HG03060 (cell line): Measurements from ENCODE around the gene IQGAP1.
A peak's percentile ranks its signal among the peaks of the same experiment; 100 is the strongest.
"Not testable (repeated sequence)": the region's sequence is repeated elsewhere in the genome, so short reads cannot be mapped to it uniquely, and the experiment has no call there.

Experiments
- ATAC-seq: cut with Tn5 transposase; IDR thresholded peaks from one replicate; pipeline ENCODE4 v1.9.1; 2021; ENCODE audit warnings: low read depth, moderate number of reproducible peaks; ENCODE audit not compliant: unreplicated experiment

Gene IQGAP1, protein sequence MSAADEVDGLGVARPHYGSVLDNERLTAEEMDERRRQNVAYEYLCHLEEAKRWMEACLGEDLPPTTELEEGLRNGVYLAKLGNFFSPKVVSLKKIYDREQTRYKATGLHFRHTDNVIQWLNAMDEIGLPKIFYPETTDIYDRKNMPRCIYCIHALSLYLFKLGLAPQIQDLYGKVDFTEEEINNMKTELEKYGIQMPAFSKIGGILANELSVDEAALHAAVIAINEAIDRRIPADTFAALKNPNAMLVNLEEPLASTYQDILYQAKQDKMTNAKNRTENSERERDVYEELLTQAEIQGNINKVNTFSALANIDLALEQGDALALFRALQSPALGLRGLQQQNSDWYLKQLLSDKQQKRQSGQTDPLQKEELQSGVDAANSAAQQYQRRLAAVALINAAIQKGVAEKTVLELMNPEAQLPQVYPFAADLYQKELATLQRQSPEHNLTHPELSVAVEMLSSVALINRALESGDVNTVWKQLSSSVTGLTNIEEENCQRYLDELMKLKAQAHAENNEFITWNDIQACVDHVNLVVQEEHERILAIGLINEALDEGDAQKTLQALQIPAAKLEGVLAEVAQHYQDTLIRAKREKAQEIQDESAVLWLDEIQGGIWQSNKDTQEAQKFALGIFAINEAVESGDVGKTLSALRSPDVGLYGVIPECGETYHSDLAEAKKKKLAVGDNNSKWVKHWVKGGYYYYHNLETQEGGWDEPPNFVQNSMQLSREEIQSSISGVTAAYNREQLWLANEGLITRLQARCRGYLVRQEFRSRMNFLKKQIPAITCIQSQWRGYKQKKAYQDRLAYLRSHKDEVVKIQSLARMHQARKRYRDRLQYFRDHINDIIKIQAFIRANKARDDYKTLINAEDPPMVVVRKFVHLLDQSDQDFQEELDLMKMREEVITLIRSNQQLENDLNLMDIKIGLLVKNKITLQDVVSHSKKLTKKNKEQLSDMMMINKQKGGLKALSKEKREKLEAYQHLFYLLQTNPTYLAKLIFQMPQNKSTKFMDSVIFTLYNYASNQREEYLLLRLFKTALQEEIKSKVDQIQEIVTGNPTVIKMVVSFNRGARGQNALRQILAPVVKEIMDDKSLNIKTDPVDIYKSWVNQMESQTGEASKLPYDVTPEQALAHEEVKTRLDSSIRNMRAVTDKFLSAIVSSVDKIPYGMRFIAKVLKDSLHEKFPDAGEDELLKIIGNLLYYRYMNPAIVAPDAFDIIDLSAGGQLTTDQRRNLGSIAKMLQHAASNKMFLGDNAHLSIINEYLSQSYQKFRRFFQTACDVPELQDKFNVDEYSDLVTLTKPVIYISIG (N-terminal part only)

GRCh38 chr15:90387534-90388461, at the start of gene IQGAP1:
Gene IQGAP1 (plus strand): TSS chr15:90388242. CDS start chr15:90388342, 100 bp downstream.
- ATAC-seq: peak; percentile 82

- ATAC-seq: no peak
These were observed 49.5 kb upstream of the IQGAP1 start for GRCh38 chr15:90338532-90338931.

- ATAC-seq: no peak
These were observed 47.7 kb upstream of the IQGAP1 start for GRCh38 chr15:90340345-90340744.

GRCh38 chr15:90343302-90343790, 44.7 kb upstream of the IQGAP1 start:
- ATAC-seq: no peak

DNA sequence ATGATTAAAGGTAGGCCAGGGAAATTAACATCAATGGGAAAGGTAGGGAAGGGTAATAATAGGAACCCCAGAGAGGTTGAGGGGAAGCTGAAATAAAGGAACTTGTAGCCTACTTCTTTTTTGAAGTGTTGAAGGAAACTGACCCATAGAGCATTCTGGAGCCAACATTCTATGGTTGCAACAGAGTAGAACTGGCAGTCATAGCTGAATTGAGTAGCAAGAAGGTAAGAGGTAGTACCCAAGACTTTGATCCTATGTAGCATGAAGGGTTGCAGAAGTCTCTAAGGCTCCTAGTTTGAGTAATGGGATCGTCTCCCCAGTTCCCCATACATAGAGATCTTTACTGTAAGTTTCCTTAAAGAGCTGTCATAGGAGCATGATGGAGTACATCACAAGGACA, 43.4 kb upstream of the IQGAP1 start:
- no peak for ATAC-seq

DNA sequence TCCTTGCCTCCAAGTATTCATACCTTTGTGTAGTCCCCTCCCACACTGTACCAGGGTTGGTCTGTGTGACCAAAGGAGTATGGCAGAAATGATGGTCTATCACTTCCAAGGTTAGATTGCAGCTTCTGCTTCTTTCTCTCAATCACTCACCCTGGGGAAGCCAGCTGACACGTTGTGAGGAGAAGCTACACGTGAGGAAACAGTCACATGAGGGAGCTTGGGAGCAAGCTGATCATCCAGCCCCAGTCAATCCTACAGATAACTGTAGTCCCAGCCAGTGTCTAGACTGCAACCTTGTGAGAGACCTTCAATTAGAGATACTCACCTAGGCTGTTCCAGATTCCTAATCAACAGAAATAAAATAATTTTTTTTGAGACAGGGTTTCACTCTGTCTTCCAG, 42.2 kb upstream of the IQGAP1 start:
- no peak for ATAC-seq

DNA sequence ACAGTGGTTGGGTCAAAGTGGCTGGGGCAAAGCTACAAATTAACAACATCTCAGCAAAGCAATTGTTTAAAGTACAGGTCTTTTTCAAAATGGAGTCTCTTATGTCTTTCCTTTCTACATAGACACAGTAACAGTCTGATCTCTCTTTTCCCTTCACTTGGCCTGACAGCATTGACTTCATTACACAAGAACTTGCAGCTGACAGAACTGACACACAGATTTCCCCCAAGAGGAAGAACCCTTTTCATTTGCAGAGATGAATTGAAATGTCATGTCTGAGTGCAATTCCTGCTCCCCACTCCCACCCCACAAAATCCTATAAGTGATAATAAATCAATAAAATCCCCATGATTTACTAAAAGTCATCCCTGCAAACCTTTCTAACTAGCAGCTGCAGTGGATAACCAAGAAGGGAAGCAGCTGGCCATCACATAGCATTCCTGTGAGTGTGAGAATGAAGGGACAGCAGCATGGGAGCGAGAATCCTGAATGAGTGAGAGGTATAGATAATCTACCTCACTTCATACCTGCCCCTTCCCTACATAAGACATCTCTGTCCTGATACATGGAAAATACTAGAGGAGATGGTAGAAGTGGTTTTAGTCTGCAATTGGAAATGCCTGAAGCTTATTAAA, 40.5 kb upstream of the IQGAP1 start:
- ATAC-seq: not testable (repeated sequence)

GRCh38 chr15:90348456-90348855, 39.6 kb upstream of the IQGAP1 start:
- no peak for ATAC-seq

- ATAC-seq: no peak
These were observed 39.0 kb upstream of the IQGAP1 start for GRCh38 chr15:90349072-90349471.

DNA sequence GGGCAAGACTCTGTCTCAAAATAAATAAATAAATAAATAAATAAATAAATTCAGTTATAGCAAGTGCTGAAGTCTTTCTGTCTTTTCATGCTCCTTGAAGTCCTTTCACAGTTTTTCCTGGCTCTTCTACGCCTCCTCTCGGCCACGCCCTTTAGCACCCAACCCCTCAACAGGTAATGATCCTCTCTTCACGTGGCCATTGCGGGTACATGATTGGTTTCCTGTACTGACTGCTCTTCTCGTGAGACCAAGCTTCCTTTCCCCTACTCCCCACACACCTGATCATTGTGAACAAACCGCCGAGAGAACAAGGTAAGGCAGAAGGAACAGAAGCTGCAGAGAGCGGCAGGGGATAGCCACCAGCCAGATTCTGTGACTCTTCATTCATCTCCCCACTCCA, 38.2 kb upstream of the IQGAP1 start:
- ATAC-seq: no peak

DNA sequence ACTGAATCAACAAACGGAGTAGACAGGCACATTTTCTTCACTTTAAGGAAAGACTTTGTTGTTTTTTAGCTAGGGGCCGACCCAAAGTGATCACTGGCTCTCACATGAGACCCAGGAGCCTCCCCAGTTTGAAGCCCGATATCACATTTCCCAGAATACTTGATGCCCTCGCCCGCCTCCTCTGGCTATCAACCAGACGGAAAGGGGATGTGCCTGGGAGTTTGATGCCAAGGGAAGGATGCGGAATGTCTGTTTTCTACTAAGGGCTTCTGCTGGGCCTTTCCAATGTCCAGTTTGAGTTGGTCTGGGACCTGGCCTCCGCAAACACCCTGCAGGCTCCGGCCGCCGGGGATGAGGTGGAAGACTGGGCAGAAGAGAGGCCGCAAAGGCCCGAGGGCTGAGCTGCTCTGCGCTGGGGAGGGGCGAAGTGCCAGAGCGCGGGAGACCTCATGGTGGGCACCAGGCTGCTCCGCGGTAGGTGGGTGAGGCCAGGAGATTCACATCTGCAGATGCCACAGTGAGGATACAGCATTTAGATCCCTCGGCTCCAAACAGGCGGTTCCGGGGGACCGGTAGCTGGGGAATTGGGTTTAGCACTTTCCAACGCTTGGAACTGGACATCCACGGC, 36.4 kb upstream of the IQGAP1 start:
- no peak for ATAC-seq

GRCh38 chr15:90352107-90352893, 35.7 kb upstream of the IQGAP1 start, which contains the start of gene ZNF774:
Gene ZNF774 (plus strand): TSS chr15:90352284. CDS start chr15:90354661, 2,377 bp downstream.
- peak; percentile 97 for ATAC-seq

DNA sequence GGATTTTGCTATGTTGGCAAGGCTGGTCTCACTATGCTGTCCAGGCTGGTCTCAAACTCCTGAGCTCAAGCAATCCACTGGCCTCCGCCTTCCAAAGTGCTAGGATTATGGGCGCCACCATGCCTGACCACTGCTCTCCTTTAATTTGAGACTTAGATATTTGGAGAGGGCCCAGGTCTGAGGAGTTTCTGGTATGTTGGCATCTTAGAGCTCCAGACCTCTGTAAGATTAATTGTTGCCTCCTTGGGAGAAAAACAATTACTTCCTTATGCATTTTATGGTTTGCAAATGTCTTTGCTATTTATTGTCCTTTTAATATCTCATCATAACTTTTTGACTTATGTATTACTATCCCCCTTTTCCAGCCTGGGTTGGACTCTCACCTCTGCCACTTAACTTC, 33.1 kb upstream of the IQGAP1 start:
- ATAC-seq: no peak

DNA sequence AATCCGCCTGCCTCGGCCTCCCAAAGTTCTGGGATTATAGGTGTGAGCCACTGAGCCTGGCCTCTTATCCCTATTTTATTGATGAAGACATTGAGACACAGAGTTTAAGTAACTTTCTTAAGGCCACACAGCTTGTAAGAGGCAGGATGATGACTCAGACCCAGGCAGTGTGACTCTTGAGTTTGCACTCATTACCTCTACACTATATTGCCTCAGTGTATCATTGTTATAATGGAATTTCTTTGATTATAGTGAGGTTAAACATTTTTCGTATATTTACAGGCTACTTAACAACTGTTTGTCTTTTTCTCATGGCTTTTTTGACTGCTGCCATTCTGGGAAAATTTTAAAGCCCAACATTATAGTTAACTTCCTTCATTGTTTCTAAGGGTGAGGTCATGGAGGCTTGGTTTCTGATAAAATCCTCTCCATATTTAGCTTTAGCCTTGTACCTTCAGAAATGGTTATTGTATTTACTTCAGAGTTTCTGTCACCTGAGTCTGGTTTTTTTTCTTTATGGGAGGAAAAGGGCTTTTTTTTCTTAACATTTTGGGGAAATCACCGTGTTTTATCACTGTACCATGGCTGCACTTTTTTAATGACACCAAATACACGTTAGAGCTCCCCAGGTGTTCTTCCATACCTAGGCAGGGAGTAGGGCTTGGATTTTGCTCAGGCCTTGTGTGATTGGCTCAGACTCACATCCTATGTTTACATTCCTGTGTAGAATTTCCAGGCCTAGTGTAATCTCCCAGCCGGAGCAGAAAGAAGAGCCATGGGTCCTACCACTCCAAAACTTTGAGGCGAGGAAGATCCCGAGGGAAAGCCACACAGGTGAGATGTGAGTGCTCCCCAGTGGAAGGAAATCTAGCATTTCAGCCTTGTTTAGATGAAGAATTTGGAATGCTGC, 29.7 kb upstream of the IQGAP1 start:
- ATAC-seq: no peak

DNA sequence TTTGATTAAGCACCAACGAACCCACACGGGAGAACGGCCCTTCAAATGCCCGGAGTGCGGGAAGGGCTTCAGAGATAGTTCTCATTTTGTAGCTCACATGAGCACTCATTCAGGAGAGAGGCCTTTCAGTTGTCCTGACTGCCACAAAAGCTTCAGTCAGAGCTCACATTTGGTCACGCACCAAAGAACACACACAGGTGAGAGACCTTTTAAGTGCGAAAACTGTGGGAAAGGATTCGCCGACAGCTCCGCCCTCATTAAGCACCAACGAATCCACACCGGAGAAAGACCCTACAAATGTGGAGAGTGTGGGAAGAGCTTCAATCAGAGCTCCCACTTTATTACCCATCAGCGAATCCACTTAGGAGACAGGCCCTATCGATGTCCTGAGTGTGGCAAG, 27.3 kb upstream of the IQGAP1 start:
- no peak for ATAC-seq

- ATAC-seq: no peak
These were observed 25.2 kb upstream of the IQGAP1 start for GRCh38 chr15:90362936-90363212.

DNA sequence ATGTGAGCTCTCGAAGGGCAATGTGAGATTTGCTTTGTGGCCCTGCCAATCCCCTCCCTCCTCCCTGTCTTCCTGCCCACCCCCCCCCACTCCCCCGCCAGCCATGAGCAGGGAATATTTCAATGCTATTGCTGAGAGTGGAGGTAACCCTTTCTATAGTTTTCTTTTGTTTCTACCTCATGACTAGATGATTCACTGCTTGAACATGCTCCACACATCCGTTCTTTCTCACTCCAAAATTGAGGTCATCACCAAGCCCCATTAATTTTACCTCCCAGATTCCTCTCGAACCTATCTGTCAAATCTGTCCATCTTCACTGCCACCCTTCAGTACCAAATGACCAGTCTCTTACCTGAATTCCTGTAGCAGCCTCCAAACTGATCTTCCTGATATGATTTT, 23.8 kb upstream of the IQGAP1 start:
- ATAC-seq: no peak
